Iris pigment epithelial cell (primary cell): ENCODE results near the gene CHD2.
"Not testable (repeated sequence)": the region's sequence is repeated elsewhere in the genome, so short reads cannot be mapped to it uniquely, and the experiment has no call there.

Experiments
- DNase-seq: peaks from one replicate; pipeline ENCODE4 v3.0.0-alpha.2; 2011; ENCODE audit warnings: low read depth

The CHD2 gene

GRCh38 chr15:93020976-93021772 is 121.0 kb downstream of the CHD2 start:
- DNase-seq = no peak

- no peak for DNase-seq
Observed at GRCh38 chr15:93024293-93024692, 124.2 kb downstream of the CHD2 start.

GRCh38 chr15:93024716-93025624 is 124.8 kb downstream of the CHD2 start:
- DNase-seq = no peak

- DNase-seq = no peak
Observed at GRCh38 chr15:93025625-93025982, 125.5 kb downstream of the CHD2 start.

GRCh38 chr15:93026380-93026817 is 126.3 kb downstream of the CHD2 start:
- DNase-seq = no peak

GRCh38 chr15:93027413-93027812 is 127.3 kb downstream of the CHD2 start:
- DNase-seq = no peak

- DNase-seq = no peak
Observed at GRCh38 chr15:93028111-93028631, 128.0 kb downstream of the CHD2 start.

GRCh38 chr15:93028632-93029213 is 128.6 kb downstream of the CHD2 start:
- DNase-seq = peak; percentile 91

GRCh38 chr15:93029214-93029835 is 129.2 kb downstream of the CHD2 start:
- no peak for DNase-seq

- peak; percentile 35 for DNase-seq
Observed at GRCh38 chr15:93029836-93030429, 129.8 kb downstream of the CHD2 start.

GRCh38 chr15:93030430-93031102 is 130.4 kb downstream of the CHD2 start:
- peak; percentile 50 for DNase-seq

- no peak for DNase-seq
Observed at GRCh38 chr15:93031103-93031464, 131.0 kb downstream of the CHD2 start.

- not testable (repeated sequence) for DNase-seq
Observed at GRCh38 chr15:93031557-93032384, 131.6 kb downstream of the CHD2 start.

- not testable (repeated sequence) for DNase-seq
Observed at GRCh38 chr15:93032515-93033206, 132.5 kb downstream of the CHD2 start.

- no peak for DNase-seq
Observed at GRCh38 chr15:93033434-93034045, 133.4 kb downstream of the CHD2 start.

GRCh38 chr15:93034512-93034911 is 134.4 kb downstream of the CHD2 start:
- no peak for DNase-seq

- DNase-seq = no peak
Observed at GRCh38 chr15:93035092-93035915, 135.2 kb downstream of the CHD2 start.
